ENCODE results near the gene HECTD4.

HECTD4 gene

GRCh38 chr12:112308652-112309051, 73.6 kb downstream of the HECTD4 start:
- Histone ChIP-seq H3K4me3 (no peak overlapping the region), H4K20me1 (no peaks in the 10 kb centered on the region), H3K27ac (no peak overlapping the region), H3K4me2 (no peak overlapping the region), H3K4me1 (peaks cover 0 to 9% (median 0%) of the 10 kb centered on the region in 10 experiments; a peak in 2 of 20 replicates), H3K9ac (no peak overlapping the region), H3K27me3 (no peaks in the 10 kb centered on the region), H3K36me3 (peaks cover 69 to 97% (median 86%) of the 10 kb centered on the region in 11 experiments), H3K9me3 (replicated peaks in 1 of 11) (no peaks in the 10 kb centered on the region)
- no peak for TF ChIP-seq Cebpa-rat (IDR thresholded peaks at IDR 0.05)

DNA sequence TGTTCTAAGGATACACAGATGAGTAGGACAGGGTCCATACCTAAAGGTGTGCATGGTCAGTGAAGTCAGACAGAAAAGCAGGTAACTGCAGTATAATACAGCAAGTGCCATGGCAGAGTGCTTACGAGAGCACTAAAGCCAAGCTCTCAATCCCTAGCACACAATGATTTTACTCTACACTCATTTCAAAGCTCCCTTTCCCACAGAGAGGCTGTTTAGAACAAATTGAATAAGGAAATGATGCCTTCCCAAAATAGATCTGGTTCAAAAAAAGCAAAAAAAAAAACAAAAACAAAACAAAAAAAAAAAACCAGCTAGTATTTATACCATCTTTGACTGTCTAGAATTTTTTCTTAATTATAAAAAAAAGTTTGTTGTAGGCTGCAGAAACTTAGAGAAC, 74.1 kb downstream of the HECTD4 start:
- no peak overlapping the region for H3K4me2 ChIP-seq
- H3K27me3 ChIP-seq = no peaks in the 10 kb centered on the region
- TF ChIP-seq Cebpa-rat (IDR thresholded peaks at IDR 0.05) = no peak
- H4K20me1 ChIP-seq = no peaks in the 10 kb centered on the region
- no peak overlapping the region for H3K4me3 ChIP-seq
- H3K27ac ChIP-seq = no peak overlapping the region
- H3K36me3 ChIP-seq = peaks cover 69 to 97% (median 86%) of the 10 kb centered on the region in 11 experiments
- no peaks in the 10 kb centered on the region for H3K9me3 ChIP-seq (replicated peaks in 1 of 11)
- H3K9ac ChIP-seq = no peak overlapping the region
- H3K4me1 ChIP-seq = peaks cover 0 to 9% (median 0%) of the 10 kb centered on the region in 10 experiments; a peak in 2 of 20 replicates

- Histone ChIP-seq H3K36me3 (peaks cover 69 to 97% (median 86%) of the 10 kb centered on the region in 11 experiments), H3K4me1 (peaks cover 0 to 9% (median 0%) of the 10 kb centered on the region in 10 experiments; a peak in 2 of 20 replicates), H3K9me3 (replicated peaks in 1 of 11) (no peaks in the 10 kb centered on the region), H3K4me3 (no peak overlapping the region), H4K20me1 (no peaks in the 10 kb centered on the region), H3K27ac (no peak overlapping the region), H3K4me2 (no peak overlapping the region), H3K27me3 (no peaks in the 10 kb centered on the region), H3K9ac (no peak overlapping the region)
- no peak for TF ChIP-seq Cebpa-rat (IDR thresholded peaks at IDR 0.05)
These were observed 74.8 kb downstream of the HECTD4 start for GRCh38 chr12:112307317-112308011.

GRCh38 chr12:112305951-112306350, 76.3 kb downstream of the HECTD4 start:
- no peaks in the 10 kb centered on the region for H3K27me3 ChIP-seq
- H3K9ac ChIP-seq = no peak overlapping the region
- H3K4me3 ChIP-seq = no peak overlapping the region
- H3K36me3 ChIP-seq = peaks cover 69 to 99% (median 86%) of the 10 kb centered on the region in 11 experiments
- no peaks in the 10 kb centered on the region for H4K20me1 ChIP-seq
- no peak overlapping the region for H3K27ac ChIP-seq
- no peak for TF ChIP-seq Cebpa-rat (IDR thresholded peaks at IDR 0.05)
- no peak overlapping the region for H3K4me2 ChIP-seq
- no peaks in the 10 kb centered on the region for H3K4me1 ChIP-seq
- H3K9me3 ChIP-seq (replicated peaks in 1 of 11) = no peaks in the 10 kb centered on the region

DNA sequence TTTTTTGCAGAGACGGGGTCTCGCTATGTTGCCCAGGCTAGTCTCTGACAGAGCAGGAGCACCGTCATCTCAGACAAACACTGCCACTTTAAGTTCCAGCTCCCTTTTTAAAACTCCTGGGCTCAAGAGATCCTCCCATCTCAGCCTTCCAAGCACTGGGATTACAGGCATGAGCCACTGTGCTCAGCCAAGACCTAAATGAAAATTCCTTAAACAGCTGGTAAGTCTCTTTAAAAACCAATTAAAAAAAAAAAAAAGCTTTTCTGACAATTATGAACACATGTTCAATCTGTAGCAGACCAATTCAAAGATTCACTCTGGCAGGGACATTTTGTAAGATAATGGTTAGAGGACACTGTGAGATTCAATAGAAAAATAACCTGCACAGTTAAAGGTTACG, 77.8 kb downstream of the HECTD4 start:
- Histone ChIP-seq H3K36me3 (peaks cover 70 to 100% (median 92%) of the 10 kb centered on the region in 11 experiments), H3K27ac (no peak overlapping the region), H3K4me3 (no peak overlapping the region), H3K9me3 (replicated peaks in 1 of 11) (no peaks in the 10 kb centered on the region), H4K20me1 (no peaks in the 10 kb centered on the region), H3K9ac (no peak overlapping the region), H3K4me2 (no peak overlapping the region), H3K4me1 (no peaks in the 10 kb centered on the region), H3K27me3 (no peaks in the 10 kb centered on the region)
- TF ChIP-seq Cebpa-rat (IDR thresholded peaks at IDR 0.05) = no peak

GRCh38 chr12:112303799-112304198, 78.4 kb downstream of the HECTD4 start:
- peaks cover 69 to 100% (median 85%) of the 10 kb centered on the region in 11 experiments for H3K36me3 ChIP-seq
- no peak for TF ChIP-seq Cebpa-rat (IDR thresholded peaks at IDR 0.05)
- no peaks in the 10 kb centered on the region for H4K20me1 ChIP-seq
- H3K4me1 ChIP-seq = no peaks in the 10 kb centered on the region
- H3K27me3 ChIP-seq = no peaks in the 10 kb centered on the region
- H3K9me3 ChIP-seq (replicated peaks in 1 of 11) = no peaks in the 10 kb centered on the region
- H3K4me2 ChIP-seq = no peak overlapping the region
- no peak overlapping the region for H3K4me3 ChIP-seq
- H3K9ac ChIP-seq = no peak overlapping the region
- no peak overlapping the region for H3K27ac ChIP-seq

GRCh38 chr12:112303004-112303403, 79.2 kb downstream of the HECTD4 start:
- Histone ChIP-seq H3K36me3 (peaks cover 69 to 100% (median 83%) of the 10 kb centered on the region in 11 experiments), H3K9ac (no peak overlapping the region), H3K9me3 (replicated peaks in 1 of 11) (no peaks in the 10 kb centered on the region), H3K27me3 (no peaks in the 10 kb centered on the region), H3K4me1 (no peaks in the 10 kb centered on the region), H4K20me1 (no peaks in the 10 kb centered on the region), H3K27ac (no peak overlapping the region), H3K4me3 (no peak overlapping the region), H3K4me2 (no peak overlapping the region)
- TF ChIP-seq Cebpa-rat (IDR thresholded peaks at IDR 0.05) = no peak

GRCh38 chr12:112299704-112300103, 82.5 kb downstream of the HECTD4 start:
- no peaks in the 10 kb centered on the region for H3K27me3 ChIP-seq
- peaks cover 64 to 97% (median 80%) of the 10 kb centered on the region in 11 experiments for H3K36me3 ChIP-seq
- no peak overlapping the region for H3K4me2 ChIP-seq
- no peak for TF ChIP-seq Cebpa-rat (IDR thresholded peaks at IDR 0.05)
- no peak overlapping the region for H3K9ac ChIP-seq
- no peak overlapping the region for H3K4me3 ChIP-seq
- H3K9me3 ChIP-seq (replicated peaks in 1 of 11) = no peaks in the 10 kb centered on the region
- H3K27ac ChIP-seq = no peak overlapping the region
- no peaks in the 10 kb centered on the region for H3K4me1 ChIP-seq
- H4K20me1 ChIP-seq = peaks cover 0 to 24% (median 9%) of the 10 kb centered on the region in 11 experiments; a peak in 12 of 22 replicates

DNA sequence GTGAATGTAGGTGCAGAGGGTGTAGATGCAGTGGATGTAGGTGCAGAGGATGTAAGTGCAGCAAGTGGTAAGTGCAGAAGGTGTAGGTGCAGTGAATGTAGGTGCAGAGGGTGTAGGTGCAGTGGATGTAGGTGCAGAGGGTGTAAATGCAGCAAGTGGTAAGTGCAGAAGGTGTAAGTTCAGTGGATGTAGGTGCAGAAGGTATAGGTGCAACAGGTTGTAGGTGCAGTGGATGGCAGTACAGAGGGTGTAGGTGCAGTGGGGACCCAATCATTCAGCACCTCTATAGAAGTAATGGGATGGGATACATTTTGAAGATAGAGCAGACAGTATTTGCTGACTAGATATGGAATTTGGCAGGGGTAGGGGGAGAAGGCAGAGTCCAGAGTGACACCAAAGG, 85.0 kb downstream of the HECTD4 start:
- no peaks in the 10 kb centered on the region for H3K4me1 ChIP-seq
- no peak overlapping the region for H3K9ac ChIP-seq

GRCh38 chr12:112296183-112296582, 86.0 kb downstream of the HECTD4 start:
- Histone ChIP-seq H3K36me3 (peaks cover 39 to 91% (median 68%) of the 10 kb centered on the region in 11 experiments), H3K4me1 (no peaks in the 10 kb centered on the region)
- no peak for TF ChIP-seq Cebpa-rat (IDR thresholded peaks at IDR 0.05)

More for the DNA sequence above, 85.0 kb downstream of the HECTD4 start:
- Histone ChIP-seq H3K27me3 (no peaks in the 10 kb centered on the region), H3K27ac (no peak overlapping the region), H4K20me1 (peaks cover 0 to 24% (median 9%) of the 10 kb centered on the region in 11 experiments; a peak in 12 of 22 replicates), H3K4me3 (no peak overlapping the region), H3K9me3 (replicated peaks in 1 of 11) (no peaks in the 10 kb centered on the region), H3K36me3 (peaks cover 47 to 91% (median 71%) of the 10 kb centered on the region in 11 experiments), H3K4me2 (no peak overlapping the region)
- no peak for TF ChIP-seq Cebpa-rat (IDR thresholded peaks at IDR 0.05)

More at GRCh38 chr12:112296183-112296582, 86.0 kb downstream of the HECTD4 start:
- Histone ChIP-seq H3K9me3 (replicated peaks in 1 of 11) (no peaks in the 10 kb centered on the region), H3K4me2 (no peak overlapping the region), H4K20me1 (peaks cover 0 to 24% (median 9%) of the 10 kb centered on the region in 11 experiments; a peak in 12 of 22 replicates), H3K27ac (no peak overlapping the region), H3K4me3 (no peak overlapping the region), H3K27me3 (no peaks in the 10 kb centered on the region), H3K9ac (no peak overlapping the region)

Data from BLaER1 treated with 17β-estradiol and CSF1 and Interleukin-3, amounts not matched to agents 10 nM and 100 nM (cell line).